Endothelial cell of umbilical vein (primary cell): ENCODE results near the gene DGKI.

ENCODE experiments used
- CTCF ChIP-seq, 2 donors: IDR thresholded peaks; 1 replicate in 1 of 2; 2 replicates in 1 of 2; pipeline ENCODE4 v1.5.1; 2011; ENCODE audit warnings: low read length in 2 of 2, mild to moderate bottlenecking in 2 of 2, moderate library complexity in 2 of 2, control low read depth in 1 of 2, inconsistent platforms in 1 of 2, low read depth in 1 of 2; ENCODE audit not compliant: insufficient read depth in 1 of 2; ENCODE audit errors: extremely low read depth in 1 of 2
- EZH2 ChIP-seq: IDR thresholded peaks from 2 replicates; pipeline ENCODE4 v1.6.1; 2012; ENCODE audit warnings: borderline replicate concordance, low read depth, mild to moderate bottlenecking, moderate library complexity, low read length, inconsistent platforms; ENCODE audit not compliant: severe bottlenecking
- FOS ChIP-seq: IDR thresholded peaks from 2 replicates; pipeline ENCODE4 v1.6.1; 2011; ENCODE audit warnings: mild to moderate bottlenecking, low read length, moderate library complexity, borderline replicate concordance; ENCODE audit not compliant: insufficient read depth
- JUN ChIP-seq: IDR thresholded peaks from 2 replicates; pipeline ENCODE4 v1.6.1; 2011; ENCODE audit warnings: borderline replicate concordance, low read depth; ENCODE audit not compliant: insufficient read length, insufficient read depth
- MAX ChIP-seq: IDR thresholded peaks from 2 replicates; pipeline ENCODE4 v1.6.1; 2011; ENCODE audit not compliant: insufficient read depth, insufficient read length
- MYC ChIP-seq: IDR thresholded peaks from one replicate; pipeline ENCODE4 v1.6.1; 2011; ENCODE audit warnings: mild to moderate bottlenecking, low read depth, low read length
- POLR2A ChIP-seq: IDR thresholded peaks from 2 replicates; pipeline ENCODE4 v1.6.1; 2012; ENCODE audit warnings: low read depth, mild to moderate bottlenecking, control low read depth, low read length
- POLR2AphosphoS5 ChIP-seq: IDR thresholded peaks from 2 replicates; pipeline ENCODE4 v1.6.1; 2012; ENCODE audit warnings: low read depth, mild to moderate bottlenecking, control low read depth, low read length, moderate library complexity; ENCODE audit not compliant: insufficient read depth

GRCh38 chr7:137597856-137598255 lies 248.9 kb downstream of the DGKI start:
- TF ChIP-seq CTCF (IDR thresholded peaks at IDR 0.05; ENCODE audit: extremely low read depth in 1 of 2, insufficient read depth in 1 of 2, low read depth in 1 of 2, low read length in 2 of 2) (no peak), POLR2A (no peak), EZH2 (no peak), MAX (no peak), FOS (no peak), POLR2AphosphoS5 (no peak), MYC (no peak), JUN (no peak)
